Kidney glomerular epithelial cell (primary cell): Measurements from ENCODE around the gene WDFY3.
A peak's percentile ranks its signal among the peaks of the same experiment; 100 is the strongest.
"Not testable (repeated sequence)": the region's sequence is repeated elsewhere in the genome, so short reads cannot be mapped to it uniquely, and the experiment has no call there.

Source experiments
- DNase-seq: peaks from one replicate; lab custom pipeline; 2025; lab: John Stamatoyannopoulos, UW

Gene WDFY3

GRCh38 chr4:84673475-84674240 lies 292.8 kb downstream of the WDFY3 start:
- DNase-seq: peak; percentile 84

- no peak for DNase-seq
These were observed 294.3 kb downstream of the WDFY3 start for GRCh38 chr4:84672177-84672576.

- no peak for DNase-seq
These were observed 297.3 kb downstream of the WDFY3 start for GRCh38 chr4:84669201-84669600.

GRCh38 chr4:84666439-84666838 lies 300.1 kb downstream of the WDFY3 start:
- DNase-seq: no peak

- not testable (repeated sequence) for DNase-seq
These were observed 301.7 kb downstream of the WDFY3 start for GRCh38 chr4:84664767-84665166.

GRCh38 chr4:84661191-84661939 lies 305.1 kb downstream of the WDFY3 start:
- no peak for DNase-seq

GRCh38 chr4:84660606-84661005 lies 305.9 kb downstream of the WDFY3 start:
- DNase-seq: no peak

GRCh38 chr4:84652478-84652877 lies 314.0 kb downstream of the WDFY3 start:
- DNase-seq: no peak

GRCh38 chr4:84651499-84651898 lies 315.0 kb downstream of the WDFY3 start:
- DNase-seq: no peak

GRCh38 chr4:84648863-84649647 lies 317.4 kb downstream of the WDFY3 start:
- DNase-seq: no peak

- no peak for DNase-seq
These were observed 318.3 kb downstream of the WDFY3 start for GRCh38 chr4:84648178-84648577.

GRCh38 chr4:84647312-84647884 lies 319.1 kb downstream of the WDFY3 start:
- DNase-seq: no peak

- no peak for DNase-seq
These were observed 322.4 kb downstream of the WDFY3 start for GRCh38 chr4:84644087-84644486.

GRCh38 chr4:84639145-84639544 lies 327.3 kb downstream of the WDFY3 start:
- DNase-seq: no peak

- DNase-seq: no peak
These were observed 328.4 kb downstream of the WDFY3 start for GRCh38 chr4:84638092-84638491.

GRCh38 chr4:84634961-84635360 lies 331.5 kb downstream of the WDFY3 start:
- no peak for DNase-seq

- peak; percentile 8 for DNase-seq
These were observed 334.4 kb downstream of the WDFY3 start for GRCh38 chr4:84632092-84632491.

- no peak for DNase-seq
These were observed 334.9 kb downstream of the WDFY3 start for GRCh38 chr4:84631573-84631972.

GRCh38 chr4:84626673-84627072 lies 339.8 kb downstream of the WDFY3 start:
- no peak for DNase-seq

GRCh38 chr4:84623661-84624060 lies 342.8 kb downstream of the WDFY3 start:
- no peak for DNase-seq

GRCh38 chr4:84622959-84623358 lies 343.5 kb downstream of the WDFY3 start:
- no peak for DNase-seq
